ENCODE measurements around the gene PIK3C3. TPM values are rescaled to one million over a fixed set of nuclear protein-coding genes. Genes with fewer than 3 reads are reported as not detected.

PIK3C3 gene
- polyA plus RNA-seq, 1 donor from 2014 or later = 42.9 TPM

- Histone ChIP-seq H3F3A (ENCODE audit: insufficient read depth, low read length, poor library complexity, severe bottlenecking) (no peaks in the 10 kb centered on the region), H4K20me1 (ENCODE audit: insufficient read depth) (no peaks in the 10 kb centered on the region), H3K27ac (ENCODE audit: low read length) (no peak overlapping the region), H3K9me2 (ENCODE audit: insufficient read depth, low read length) (no peaks in the 10 kb centered on the region), H3K4me3 (ENCODE audit: low read length) (no peak overlapping the region), H3K9me3 (ENCODE audit: low read length) (no peaks in the 10 kb centered on the region), H3K9ac (ENCODE audit: low read length) (no peak overlapping the region), H3K4me2 (ENCODE audit: low read length) (no peak overlapping the region), H2AFZ (ENCODE audit: low read depth, low read length) (no peak overlapping the region), H3K79me2 (replicated peaks; ENCODE audit: insufficient read depth, low read length) (no peaks in the 10 kb centered on the region), H3K27me3 (ENCODE audit: insufficient read depth, low read depth, low read length) (no peaks in the 10 kb centered on the region), H3K36me3 (ENCODE audit: insufficient read depth, low read length) (peaks cover 7% of the 10 kb centered on the region)
- no peak for TF ChIP-seq SMC3 (conservative IDR thresholded peaks at IDR 0.05; ENCODE audit: poor library complexity)
- no peak for TF ChIP-seq REST (IDR thresholded peaks at IDR 0.05; ENCODE audit: borderline replicate concordance)
- no peak for TF ChIP-seq RAD21 (conservative IDR thresholded peaks at IDR 0.05)
- no peak for TF ChIP-seq MXI1 (conservative IDR thresholded peaks at IDR 0.05; ENCODE audit: poor library complexity, severe bottlenecking)
- no peak for TF ChIP-seq EP300 (conservative IDR thresholded peaks at IDR 0.05; ENCODE audit: poor library complexity, severe bottlenecking)
- no peak for TF ChIP-seq POLR2AphosphoS5 (IDR thresholded peaks at IDR 0.05)
- TF ChIP-seq CTCF (IDR thresholded peaks at IDR 0.05; ENCODE audit: poor library complexity, severe bottlenecking) = no peak
- no peak for TF ChIP-seq TAF1 (IDR thresholded peaks at IDR 0.05; ENCODE audit: low read depth)
These were observed 78.2 kb downstream of the PIK3C3 start for GRCh38 chr18:42033137-42033810.

GRCh38 chr18:42038936-42039335 is 83.9 kb downstream of the PIK3C3 start:
- Histone ChIP-seq H3F3A (ENCODE audit: insufficient read depth, low read length, poor library complexity, severe bottlenecking) (no peaks in the 10 kb centered on the region), H4K20me1 (ENCODE audit: insufficient read depth) (no peaks in the 10 kb centered on the region), H3K36me3 (ENCODE audit: insufficient read depth, low read length) (peaks cover 13% of the 10 kb centered on the region), H3K4me2 (ENCODE audit: low read length) (no peak overlapping the region), H3K27ac (ENCODE audit: low read length) (no peak overlapping the region), H3K9me3 (ENCODE audit: low read length) (no peaks in the 10 kb centered on the region), H3K79me2 (replicated peaks; ENCODE audit: insufficient read depth, low read length) (no peaks in the 10 kb centered on the region), H2AFZ (ENCODE audit: low read depth, low read length) (no peak overlapping the region), H3K9ac (ENCODE audit: low read length) (no peak overlapping the region), H3K4me3 (ENCODE audit: low read length) (no peak overlapping the region), H3K9me2 (ENCODE audit: insufficient read depth, low read length) (no peaks in the 10 kb centered on the region), H3K27me3 (ENCODE audit: insufficient read depth, low read depth, low read length) (no peaks in the 10 kb centered on the region)
- TF ChIP-seq CTCF (IDR thresholded peaks at IDR 0.05; ENCODE audit: poor library complexity, severe bottlenecking) = no peak
- TF ChIP-seq POLR2AphosphoS5 (IDR thresholded peaks at IDR 0.05) = no peak
- no peak for TF ChIP-seq TAF1 (IDR thresholded peaks at IDR 0.05; ENCODE audit: low read depth)
- no peak for TF ChIP-seq EP300 (conservative IDR thresholded peaks at IDR 0.05; ENCODE audit: poor library complexity, severe bottlenecking)
- no peak for TF ChIP-seq EZH2 (IDR thresholded peaks at IDR 0.05; ENCODE audit: borderline replicate concordance, insufficient read depth, low read length, poor library complexity, severe bottlenecking)
- TF ChIP-seq MXI1 (conservative IDR thresholded peaks at IDR 0.05; ENCODE audit: poor library complexity, severe bottlenecking) = no peak
- no peak for TF ChIP-seq RAD21 (conservative IDR thresholded peaks at IDR 0.05)
- no peak for TF ChIP-seq SMC3 (conservative IDR thresholded peaks at IDR 0.05; ENCODE audit: poor library complexity)

All from neural cell (in vitro differentiated cells).